GM12872 (cell line): ENCODE results near the gene MFSD12.

Experiments
- TF ChIP-seq, protein P1 (sequence below): IDR thresholded peaks from 3 replicates; pipeline ENCODE4 v1.5.1; 2011; ENCODE audit warnings: low read depth, mild to moderate bottlenecking, low read length, moderate library complexity; ENCODE audit not compliant: insufficient read depth

MFSD12 gene

GRCh38 chr19:3557461-3558248, at the start of gene MFSD12:
MFSD12 (minus strand) TSS chr19:3557586; CDS start chr19:3557403, 183 bp downstream.
- TF ChIP-seq, protein P1, sequence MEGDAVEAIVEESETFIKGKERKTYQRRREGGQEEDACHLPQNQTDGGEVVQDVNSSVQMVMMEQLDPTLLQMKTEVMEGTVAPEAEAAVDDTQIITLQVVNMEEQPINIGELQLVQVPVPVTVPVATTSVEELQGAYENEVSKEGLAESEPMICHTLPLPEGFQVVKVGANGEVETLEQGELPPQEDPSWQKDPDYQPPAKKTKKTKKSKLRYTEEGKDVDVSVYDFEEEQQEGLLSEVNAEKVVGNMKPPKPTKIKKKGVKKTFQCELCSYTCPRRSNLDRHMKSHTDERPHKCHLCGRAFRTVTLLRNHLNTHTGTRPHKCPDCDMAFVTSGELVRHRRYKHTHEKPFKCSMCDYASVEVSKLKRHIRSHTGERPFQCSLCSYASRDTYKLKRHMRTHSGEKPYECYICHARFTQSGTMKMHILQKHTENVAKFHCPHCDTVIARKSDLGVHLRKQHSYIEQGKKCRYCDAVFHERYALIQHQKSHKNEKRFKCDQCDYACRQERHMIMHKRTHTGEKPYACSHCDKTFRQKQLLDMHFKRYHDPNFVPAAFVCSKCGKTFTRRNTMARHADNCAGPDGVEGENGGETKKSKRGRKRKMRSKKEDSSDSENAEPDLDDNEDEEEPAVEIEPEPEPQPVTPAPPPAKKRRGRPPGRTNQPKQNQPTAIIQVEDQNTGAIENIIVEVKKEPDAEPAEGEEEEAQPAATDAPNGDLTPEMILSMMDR = no peak

DNA sequence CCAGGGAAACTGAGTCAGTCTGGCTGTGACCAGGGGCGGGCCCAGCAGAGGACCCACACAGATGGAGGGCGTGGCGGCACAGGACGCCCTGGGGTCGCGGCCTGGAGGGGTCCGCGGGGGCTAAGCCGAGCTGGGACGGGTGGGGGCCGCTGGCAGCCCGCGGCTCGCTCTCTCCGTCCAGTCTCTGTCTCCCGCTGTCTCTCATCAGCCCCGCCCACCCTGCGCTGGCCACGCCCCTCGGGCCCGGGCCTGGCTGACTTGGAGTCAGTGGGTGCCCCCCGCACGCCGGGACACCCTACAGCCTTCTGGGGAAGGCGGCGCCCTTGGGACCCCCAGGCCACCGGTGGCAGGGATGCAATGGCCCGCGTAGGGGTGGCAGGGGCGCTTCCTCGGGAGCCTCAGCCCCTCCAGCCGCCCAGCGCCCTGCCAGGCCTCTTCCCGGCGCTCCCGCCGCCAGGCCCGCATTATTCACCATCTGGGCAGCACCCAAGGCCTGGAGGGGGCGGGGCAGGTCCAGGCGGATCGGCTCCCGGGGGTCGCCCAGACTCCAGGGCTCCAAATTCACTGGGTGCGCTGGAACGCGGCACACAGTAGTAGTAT, 49.4 kb upstream of the MFSD12 start, which contains the start of gene TBXA2R:
Gene TBXA2R, minus strand, starts transcription at position 186 of the 600 bp plus-strand sequence. CDS start 6,241 bp downstream, outside the sequence.
- TF ChIP-seq, protein P1 = no peak

DNA sequence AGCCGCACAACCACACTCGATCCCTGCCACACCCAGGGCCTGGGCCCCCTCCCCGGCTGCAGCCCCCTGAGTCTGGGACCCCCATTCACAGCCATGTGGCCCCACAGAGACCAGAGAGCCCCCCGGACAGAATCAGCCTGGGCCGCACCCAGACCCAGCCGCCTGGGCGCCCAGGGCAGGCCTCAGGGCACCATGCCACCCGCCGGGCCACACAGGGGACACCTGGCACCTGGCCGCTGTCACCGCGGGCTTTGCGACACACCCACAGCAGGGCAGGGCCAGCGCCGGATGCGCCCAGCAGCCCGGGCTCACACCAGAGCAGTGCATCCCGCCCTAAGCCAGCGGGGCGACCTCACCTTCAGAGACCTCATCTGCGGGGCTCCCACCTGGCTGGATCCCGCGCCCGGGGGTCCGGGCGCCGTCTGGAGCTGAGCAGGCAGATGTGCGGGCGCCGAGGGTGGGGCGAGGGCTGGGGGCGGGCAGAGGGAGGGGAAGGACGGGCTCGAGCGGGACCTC, 48.8 kb upstream of the MFSD12 start:
- TF ChIP-seq, protein P1 = no peak

DNA sequence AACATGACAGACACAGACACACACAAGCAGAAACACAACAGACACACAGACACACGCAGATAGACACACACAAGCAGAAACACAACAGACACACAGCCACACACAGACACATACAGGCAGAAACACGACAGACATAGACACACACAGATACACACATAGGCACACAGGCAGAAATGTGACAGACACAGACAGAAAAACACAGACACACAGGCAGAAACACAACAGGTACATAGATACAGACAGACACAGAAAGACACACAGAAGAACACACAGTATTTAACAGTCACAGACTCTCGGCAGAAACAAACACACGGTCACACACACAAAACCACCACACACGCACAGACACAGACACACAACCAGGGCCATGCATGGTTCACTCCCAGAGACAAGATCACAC, 48.4 kb upstream of the MFSD12 start:
- TF ChIP-seq, protein P1 = no peak

DNA sequence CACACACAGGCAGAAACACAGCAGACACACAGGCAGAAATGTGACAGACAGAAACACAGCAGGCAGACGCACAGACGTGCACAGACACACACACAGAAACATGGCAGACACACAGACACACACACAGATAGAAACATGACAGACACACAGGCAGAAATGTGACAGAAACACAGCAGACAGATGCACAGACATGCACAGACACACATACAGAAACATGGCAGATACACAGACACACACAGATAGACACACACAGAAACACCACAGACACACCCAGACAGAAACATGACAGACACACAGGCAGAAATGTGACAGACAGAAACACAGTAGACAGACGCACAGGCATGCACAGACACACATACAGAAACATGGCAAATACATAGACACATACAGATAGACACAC, 48.0 kb upstream of the MFSD12 start:
- TF ChIP-seq, protein P1 = no peak

- TF ChIP-seq, protein P1 = no peak
Observed at GRCh38 chr19:3604987-3605343, 47.6 kb upstream of the MFSD12 start.

- TF ChIP-seq, protein P1 = no peak
Observed at GRCh38 chr19:3604227-3604986, 47.0 kb upstream of the MFSD12 start.
